Measurements from ENCODE around the gene LAT.
"Not testable (repeated sequence)": the region's sequence is repeated elsewhere in the genome, so short reads cannot be mapped to it uniquely, and the experiment has no call there.

LAT gene, protein sequence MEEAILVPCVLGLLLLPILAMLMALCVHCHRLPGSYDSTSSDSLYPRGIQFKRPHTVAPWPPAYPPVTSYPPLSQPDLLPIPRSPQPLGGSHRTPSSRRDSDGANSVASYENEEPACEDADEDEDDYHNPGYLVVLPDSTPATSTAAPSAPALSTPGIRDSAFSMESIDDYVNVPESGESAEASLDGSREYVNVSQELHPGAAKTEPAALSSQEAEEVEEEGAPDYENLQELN

DNA sequence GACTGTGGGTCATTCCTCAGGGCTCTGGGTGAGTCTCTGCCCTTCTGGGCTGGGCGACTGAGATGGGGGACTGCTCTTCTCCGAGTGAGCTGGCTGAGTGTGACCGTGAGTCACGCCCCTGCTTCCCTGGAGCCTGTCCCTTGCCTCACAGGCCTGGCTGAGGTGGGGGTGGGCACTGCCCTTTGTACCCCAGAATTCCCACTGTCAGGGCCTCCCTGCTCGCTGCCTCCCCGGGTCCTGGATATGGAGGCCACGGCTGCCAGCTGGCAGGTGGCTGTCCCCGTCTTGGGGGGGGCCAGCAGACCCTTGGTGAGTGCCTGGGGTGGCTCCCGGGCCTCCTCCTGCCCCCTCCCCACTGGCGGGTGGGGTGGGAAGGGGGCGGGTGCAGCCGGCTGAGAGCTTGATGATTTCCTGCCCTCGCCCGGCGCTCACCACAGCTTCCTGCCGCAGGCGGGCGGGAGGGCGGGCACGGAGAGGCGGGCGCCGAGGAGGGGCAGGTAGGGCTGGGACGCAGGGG is at the start of gene LAT:
Gene LAT (plus strand): TSS at position 434 of the 517 bp plus-strand sequence. CDS start 366 bp downstream, outside the sequence.
- DNase-seq (ENCODE audit: low spot score): no peak

DNA sequence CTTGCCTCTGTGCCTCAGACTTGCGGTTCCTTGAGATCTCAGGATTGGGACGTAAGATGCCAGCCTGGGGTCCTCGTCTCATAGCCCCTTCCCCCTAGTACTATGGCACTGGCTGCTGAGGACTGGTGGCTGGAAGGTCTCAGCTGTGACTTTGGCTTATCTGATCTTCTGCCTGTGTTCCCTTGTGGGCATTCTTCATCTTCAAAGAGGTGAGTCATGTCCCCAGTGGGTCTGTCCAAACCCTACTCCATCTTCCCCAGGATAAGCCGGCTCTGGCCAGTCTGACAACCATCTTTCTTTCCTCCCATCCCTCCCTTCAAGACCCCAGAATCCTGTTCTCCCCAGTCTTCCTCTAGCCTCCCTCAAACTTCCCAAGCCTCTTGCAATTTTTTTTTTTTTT is 49.5 kb upstream of the LAT start:
- no peak for DNase-seq (ENCODE audit: low spot score)

GRCh38 chr16:28935924-28936783 is 48.7 kb upstream of the LAT start:
- DNase-seq (ENCODE audit: low spot score): peak; percentile 95

DNA sequence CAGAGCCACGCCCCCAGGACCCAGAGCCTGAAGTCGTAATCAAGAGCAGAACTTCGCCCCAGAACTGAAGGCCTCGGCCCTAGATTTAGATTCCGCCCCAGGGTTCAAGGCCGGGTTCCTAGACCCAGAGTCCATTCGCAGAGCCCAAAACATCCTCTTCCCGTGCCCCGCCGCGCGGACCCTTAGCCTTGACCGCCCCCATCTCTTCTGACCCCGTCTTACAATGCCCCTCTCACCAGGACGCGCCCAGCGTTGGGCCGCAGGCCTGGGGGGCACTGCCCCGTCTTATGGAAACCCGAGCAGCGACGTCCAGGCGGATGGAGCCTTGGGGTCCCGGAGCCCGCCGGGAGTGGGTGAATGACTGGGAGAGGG is 48.1 kb upstream of the LAT start:
- DNase-seq (ENCODE audit: low spot score): no peak

DNA sequence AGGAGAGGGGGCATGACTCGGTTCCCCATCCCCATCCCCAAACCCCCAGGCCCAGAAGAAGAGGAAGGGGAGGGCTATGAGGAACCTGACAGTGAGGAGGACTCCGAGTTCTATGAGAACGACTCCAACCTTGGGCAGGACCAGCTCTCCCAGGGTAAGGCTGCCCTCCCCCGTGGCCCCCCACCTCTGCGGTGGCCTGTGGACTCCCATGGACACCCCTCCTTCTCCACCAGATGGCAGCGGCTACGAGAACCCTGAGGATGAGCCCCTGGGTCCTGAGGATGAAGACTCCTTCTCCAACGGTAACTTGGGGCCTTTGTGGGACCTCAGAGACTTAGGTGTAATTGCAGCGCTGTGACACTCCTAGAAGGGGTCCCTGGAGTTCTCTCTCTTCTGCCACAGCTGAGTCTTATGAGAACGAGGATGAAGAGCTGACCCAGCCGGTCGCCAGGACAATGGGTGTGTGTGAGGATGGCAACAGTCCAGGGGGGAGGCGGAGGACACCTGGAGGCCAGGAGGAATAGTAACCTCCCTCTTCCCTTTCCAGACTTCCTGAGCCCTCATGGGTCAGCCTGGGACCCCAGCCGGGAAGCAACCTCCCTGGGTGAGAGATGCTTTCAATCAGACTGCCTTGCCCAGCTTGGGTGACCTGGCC is 47.5 kb upstream of the LAT start:
- DNase-seq (ENCODE audit: low spot score): no peak

DNA sequence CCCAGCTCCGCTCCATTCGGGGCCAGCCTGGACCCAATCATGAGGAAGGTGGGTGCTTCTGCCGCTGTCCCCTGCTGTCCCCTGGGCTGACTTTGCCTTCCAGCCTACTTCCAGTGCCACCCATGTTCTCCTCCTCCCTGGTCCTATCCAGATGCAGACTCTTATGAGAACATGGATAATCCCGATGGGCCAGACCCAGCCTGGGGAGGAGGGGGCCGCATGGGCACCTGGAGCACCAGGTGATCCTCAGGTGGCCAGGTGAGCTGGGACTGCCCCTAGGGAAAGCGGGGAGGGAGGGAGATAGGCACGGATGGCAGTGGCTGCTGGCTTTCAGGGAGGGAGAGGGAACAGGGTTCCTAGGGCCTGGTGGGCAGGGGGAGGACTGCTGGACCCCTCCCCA is 46.1 kb upstream of the LAT start:
- no peak for DNase-seq (ENCODE audit: low spot score)

- not testable (repeated sequence) for DNase-seq (ENCODE audit: low spot score)
These were observed 45.0 kb upstream of the LAT start for GRCh38 chr16:28939825-28940224.

- DNase-seq (ENCODE audit: low spot score): no peak
These were observed 41.6 kb upstream of the LAT start for GRCh38 chr16:28943281-28943680.

DNA sequence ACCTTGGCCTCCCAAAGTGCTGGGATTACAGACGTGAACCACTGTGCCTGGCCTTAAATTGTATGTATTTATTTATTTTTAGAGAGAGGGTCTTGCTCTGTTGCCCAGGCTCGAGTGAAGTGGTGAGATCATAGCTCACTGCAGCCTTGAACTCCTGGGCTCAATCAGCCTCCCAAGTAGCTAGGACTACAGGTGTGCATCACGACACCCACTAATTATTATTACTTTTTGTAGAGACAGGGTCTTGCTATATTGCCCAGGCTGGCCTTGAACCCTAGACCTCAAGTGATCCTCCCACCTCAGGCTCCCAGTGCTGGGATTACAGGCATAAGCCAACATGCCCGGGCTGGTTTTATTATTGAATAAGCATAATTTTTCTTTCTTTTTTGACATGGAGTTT is 38.2 kb upstream of the LAT start:
- DNase-seq (ENCODE audit: low spot score): no peak

- DNase-seq (ENCODE audit: low spot score): peak; percentile 100
These were observed 34.0 kb upstream of the LAT start, which contains the start of gene NFATC2IP for GRCh38 chr16:28950648-28951409. TSS of gene NFATC2IP (plus strand) at chr16:28950937. CDS start at chr16:28951012, 75 bp downstream.

GRCh38 chr16:28951410-28951943 is 33.4 kb upstream of the LAT start:
- no peak for DNase-seq (ENCODE audit: low spot score)

GRCh38 chr16:28958216-28958615 is 26.6 kb upstream of the LAT start:
- no peak for DNase-seq (ENCODE audit: low spot score)

- DNase-seq (ENCODE audit: low spot score): no peak
These were observed 26.0 kb upstream of the LAT start for GRCh38 chr16:28958836-28959235.

- no peak for DNase-seq (ENCODE audit: low spot score)
These were observed 20.8 kb upstream of the LAT start for GRCh38 chr16:28964072-28964471.

DNA sequence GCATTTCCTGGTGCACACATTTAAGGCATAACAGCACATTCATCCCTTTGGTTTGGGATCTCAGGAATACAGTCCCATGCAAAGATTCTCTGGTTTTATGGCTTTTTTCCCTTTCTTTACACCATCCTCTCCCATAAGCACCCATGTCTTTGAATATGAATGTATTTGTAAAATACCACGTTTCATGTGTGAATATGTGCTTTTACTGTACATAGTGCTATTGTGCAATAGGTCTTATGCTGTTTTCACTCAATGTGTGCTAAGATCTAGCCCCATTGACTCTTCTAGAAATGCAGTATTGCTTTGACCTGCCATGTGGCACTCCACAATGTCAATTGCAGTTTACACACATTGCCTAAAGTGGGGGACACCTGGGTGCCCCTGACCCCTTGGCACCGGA is 20.4 kb upstream of the LAT start:
- no peak for DNase-seq (ENCODE audit: low spot score)

GRCh38 chr16:28967156-28967555 is 17.7 kb upstream of the LAT start:
- no peak for DNase-seq (ENCODE audit: low spot score)

GRCh38 chr16:28969696-28970095 is 15.2 kb upstream of the LAT start:
- DNase-seq (ENCODE audit: low spot score): not testable (repeated sequence)

DNA sequence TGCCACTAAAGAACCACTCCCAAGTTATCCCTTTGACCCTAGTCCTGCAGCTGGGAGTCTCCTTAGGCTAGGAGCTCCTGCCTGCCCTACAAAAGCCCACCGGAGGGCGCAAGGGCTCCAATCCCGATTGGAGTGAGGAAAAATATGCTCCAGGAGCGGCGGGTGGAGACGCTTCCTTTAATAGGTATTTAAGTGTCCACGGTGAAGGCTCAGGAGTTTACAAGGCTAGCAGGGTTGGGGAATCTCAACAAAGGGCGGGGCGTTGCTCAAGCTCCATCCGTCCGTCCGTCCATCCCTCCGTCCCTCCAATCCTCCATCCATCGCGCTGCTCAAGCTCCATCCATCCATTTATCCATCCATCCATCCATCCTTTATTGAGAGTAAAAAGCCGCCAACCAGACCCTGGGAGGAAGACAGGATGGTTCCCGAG is 10.8 kb upstream of the LAT start:
- DNase-seq (ENCODE audit: low spot score): no peak

- peak; percentile 95 for DNase-seq (ENCODE audit: low spot score)
These were observed 10.3 kb upstream of the LAT start, which contains the start of gene SPNS1 for GRCh38 chr16:28974437-28975157. TSS of gene SPNS1 (plus strand) at chr16:28974778. CDS start at chr16:28975152, 374 bp downstream.

- no peak for DNase-seq (ENCODE audit: low spot score)
These were observed 9.7 kb upstream of the LAT start for GRCh38 chr16:28975158-28975599.

Measured in COLO829 (cell line).